Prostate gland (tissue), 2 donors: ENCODE measurements around the gene NLGN2. TPM values are rescaled to one million over a fixed set of nuclear protein-coding genes. Genes with fewer than 3 reads are reported as not detected.

Experiments
- DNase-seq: peaks from one replicate; pipeline ENCODE4 v3.0.0-alpha.2; 2019; ENCODE audit warnings: low spot score
- H3K27ac ChIP-seq, 2 donors: fragments of 200-600 bp; sonication (generic); 2 replicates each; pipeline ENCODE4 v1.5.1; 2017 to 2019
- H3K27me3 ChIP-seq: fragments of 200-600 bp; sonication (generic); replicated peaks from 2 replicates; pipeline ENCODE4 v1.5.1; 2019; ENCODE audit not compliant: insufficient read depth
- H3K36me3 ChIP-seq, 2 donors: fragments of 200-600 bp; sonication (generic); 1 replicate in 1 of 2; 2 replicates in 1 of 2; pipeline versions ENCODE4 v1.5.1 to v1.8.1; 2017 to 2019
- H3K4me1 ChIP-seq: fragments of 200-600 bp; sonication (generic); replicated peaks from 2 replicates; pipeline ENCODE4 v1.5.1; 2019
- H3K4me3 ChIP-seq, 2 donors: fragments of 200-600 bp; sonication (generic); 2 replicates each; pipeline ENCODE4 v1.5.1; 2017 to 2019
- H3K9me3 ChIP-seq: fragments of 200-600 bp; sonication (generic); 2 replicates; pipeline ENCODE4 v1.5.1; 2017
- CTCF ChIP-seq, 4 experiments: fragments of 200-600 bp in 2 of 4; fragments of 450-650 bp in 2 of 4; sonication (generic) in 2 of 4; IDR thresholded peaks; 1 replicate in 3 of 4; 2 replicates in 1 of 4; pipeline ENCODE4 v1.5.1; 2016 to 2019; ENCODE audit warnings: antibody characterized with exemption in 4 of 4, mild to moderate bottlenecking in 2 of 4, moderate library complexity in 2 of 4
- POLR2A ChIP-seq: fragments of 450-650 bp; IDR thresholded peaks from one replicate; pipeline ENCODE4 v1.6.1; 2016; ENCODE audit warnings: antibody characterized with exemption, mild to moderate bottlenecking
- POLR2AphosphoS5 ChIP-seq: sonication (generic); formaldehyde crosslinking; IDR thresholded peaks from one replicate; pipeline ENCODE4 v1.6.1; 2017; ENCODE audit warnings: antibody characterized with exemption
- WGBS: methylation state at CpG from one replicate; pipeline ENCODE4 v1.1.5; 2018; 5-methylcytosine and 5-hydroxymethylcytosine counted together
- intact Hi-C: fragments of 100-400 bp; cut with DNase I; formaldehyde crosslinking; loops from one replicate; pipeline ENCODE4 v1.14.2; 2022
- total RNA-seq, 2 donors: library from RNA; depleted of rRNA; stranded (reverse); fragments of >200 nt; gene quantifications; one replicate each; pipeline ENCODE4 v1.1.0, GENCODE V29; 2016

NLGN2 gene
- total RNA-seq, 2 donors from 2014 or later = 8.6 to 16.2 TPM

GRCh38 chr17:7423679-7424078 is 16.0 kb downstream of the NLGN2 start:
- WGBS = 50% methylated on average over 4 of the region's 4 CpGs
- intact Hi-C loops = no loop called here
- TF ChIP-seq POLR2AphosphoS5 (no peak), POLR2A (no peak), CTCF (IDR thresholded peaks at IDR 0.05) (no peak)
- Histone ChIP-seq H3K36me3 (no peaks in the 10 kb centered on the region), H3K4me1 (no peaks in the 10 kb centered on the region), H3K9me3 (no peaks in the 10 kb centered on the region), H3K27me3 (no peaks in the 10 kb centered on the region), H3K4me3 (no peak overlapping the region), H3K27ac (no peak overlapping the region)
- no peak for DNase-seq

GRCh38 chr17:7425316-7425715 is 17.7 kb downstream of the NLGN2 start, which contains the start of gene SPEM2:
TSS of gene SPEM2 (plus strand) at chr17:7425616. CDS start at chr17:7425689, 73 bp downstream.
- TF ChIP-seq POLR2A (no peak), CTCF (IDR thresholded peaks at IDR 0.05) (no peak), POLR2AphosphoS5 (no peak)
- intact Hi-C loops = no loop called here
- Histone ChIP-seq H3K27ac (no peak within 1 kb of the TSS), H3K9me3 (no peaks in the 10 kb centered on the region), H3K27me3 (no peaks in the 10 kb centered on the region), H3K4me3 (no peak within 1 kb of the TSS), H3K36me3 (no peaks in the 10 kb centered on the region), H3K4me1 (no peaks in the 10 kb centered on the region)
- WGBS = 84% methylated on average over 7 of the region's 7 CpGs
- no peak for DNase-seq

DNA sequence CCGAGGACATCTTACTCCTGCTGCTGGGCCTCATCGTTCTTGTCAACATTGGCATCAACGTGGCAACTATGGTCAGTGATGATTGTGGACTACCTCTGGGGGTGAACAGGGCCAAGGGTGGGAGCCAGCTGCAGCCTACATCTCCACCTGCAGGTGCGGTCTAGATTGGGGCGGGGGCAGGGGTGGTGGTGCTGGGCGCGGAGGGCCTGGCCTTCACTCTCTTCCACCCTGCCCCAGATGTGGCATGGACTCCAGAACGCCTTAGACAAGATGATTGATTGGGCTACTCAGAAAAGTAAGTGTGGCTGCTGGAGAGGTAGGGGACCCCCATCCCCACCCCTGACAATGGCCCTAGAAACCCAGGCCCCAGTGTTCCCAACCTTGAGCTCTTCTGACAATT is 18.1 kb downstream of the NLGN2 start:
- TF ChIP-seq CTCF (IDR thresholded peaks at IDR 0.05) = no peak
- no peak for TF ChIP-seq POLR2A
- TF ChIP-seq POLR2AphosphoS5 = no peak
- no peaks in the 10 kb centered on the region for H3K27me3 ChIP-seq
- no peaks in the 10 kb centered on the region for H3K9me3 ChIP-seq
- DNase-seq = no peak
- no peaks in the 10 kb centered on the region for H3K4me1 ChIP-seq
- WGBS = 92% methylated on average over 8 of the region's 8 CpGs
- H3K4me3 ChIP-seq = no peak overlapping the region
- H3K27ac ChIP-seq = no peak overlapping the region
- intact Hi-C loops = no loop called here
- no peaks in the 10 kb centered on the region for H3K36me3 ChIP-seq

- WGBS = 83% methylated on average over 31 of the region's 33 CpGs
These were observed 18.7 kb downstream of the NLGN2 start for GRCh38 chr17:7426203-7426863.

More at GRCh38 chr17:7426203-7426863, 18.7 kb downstream of the NLGN2 start:
- no peaks in the 10 kb centered on the region for H3K27me3 ChIP-seq
- no peak for DNase-seq
- H3K36me3 ChIP-seq = no peaks in the 10 kb centered on the region
- H3K27ac ChIP-seq = no peak overlapping the region
- no peaks in the 10 kb centered on the region for H3K9me3 ChIP-seq
- TF ChIP-seq CTCF (IDR thresholded peaks at IDR 0.05) (no peak), POLR2AphosphoS5 (no peak), POLR2A (no peak)
- intact Hi-C loops = no loop called here
- no peaks in the 10 kb centered on the region for H3K4me1 ChIP-seq
- no peak overlapping the region for H3K4me3 ChIP-seq
